ENCODE measurements around the gene SGIP1.
"Not testable (repeated sequence)": the region's sequence is repeated elsewhere in the genome, so short reads cannot be mapped to it uniquely, and the experiment has no call there.

SGIP1 gene

GRCh38 chr1:66734531-66734930, 200.6 kb downstream of the SGIP1 start:
- not testable (repeated sequence) for DNase-seq

- DNase-seq, result no peak
Observed at GRCh38 chr1:66737836-66738235, 203.9 kb downstream of the SGIP1 start.

GRCh38 chr1:66739401-66740157, 205.6 kb downstream of the SGIP1 start:
- DNase-seq, result no peak

GRCh38 chr1:66745451-66745850, 211.5 kb downstream of the SGIP1 start:
- DNase-seq, result no peak

GRCh38 chr1:66747501-66747900, 213.5 kb downstream of the SGIP1 start:
- no peak for DNase-seq

- no peak for DNase-seq
Observed at GRCh38 chr1:66750577-66750976, 216.6 kb downstream of the SGIP1 start.

GRCh38 chr1:66751160-66751559, 217.2 kb downstream of the SGIP1 start:
- no peak for DNase-seq

- no peak for DNase-seq
Observed at GRCh38 chr1:66752000-66752592, 218.1 kb downstream of the SGIP1 start, which contains the start of gene DYNLT5. Gene DYNLT5, plus strand, starts transcription at chr1:66752459. Its CDS starts 2,200 bp downstream, at chr1:66754659.

GRCh38 chr1:66752671-66753371, 218.9 kb downstream of the SGIP1 start:
- no peak for DNase-seq

GRCh38 chr1:66757722-66758240, 223.8 kb downstream of the SGIP1 start:
- DNase-seq, result no peak

- DNase-seq, result no peak
Observed at GRCh38 chr1:66758241-66758755, 224.3 kb downstream of the SGIP1 start.

GRCh38 chr1:66760506-66760905, 226.6 kb downstream of the SGIP1 start:
- DNase-seq, result no peak

- DNase-seq, result no peak
Observed at GRCh38 chr1:66761221-66761620, 227.3 kb downstream of the SGIP1 start.

- DNase-seq, result peak; percentile 57
Observed at GRCh38 chr1:66764994-66765578, 231.1 kb downstream of the SGIP1 start.

- DNase-seq, result no peak
Observed at GRCh38 chr1:66767626-66768025, 233.7 kb downstream of the SGIP1 start.

- DNase-seq, result no peak
Observed at GRCh38 chr1:66768965-66769364, 235.0 kb downstream of the SGIP1 start.

GRCh38 chr1:66769512-66770229, 235.7 kb downstream of the SGIP1 start:
- DNase-seq, result no peak

- DNase-seq, result no peak
Observed at GRCh38 chr1:66770240-66770639, 236.3 kb downstream of the SGIP1 start.

- no peak for DNase-seq
Observed at GRCh38 chr1:66770694-66771093, 236.7 kb downstream of the SGIP1 start.

GRCh38 chr1:66773227-66773626, 239.3 kb downstream of the SGIP1 start:
- no peak for DNase-seq

GRCh38 chr1:66774438-66774837, 240.5 kb downstream of the SGIP1 start:
- DNase-seq, result no peak

GRCh38 chr1:66775646-66776045, 241.7 kb downstream of the SGIP1 start:
- no peak for DNase-seq
